Dendritic cell treated with granulocyte-macrophage colony-stimulating factor and Interleukin-4, amounts not matched to agents 40 ng/mL and 50 ng/mL, for 4 days (primary cell): Measurements from ENCODE around the gene AIFM3.
A peak's percentile ranks its signal among the peaks of the same experiment; 100 is the strongest.
"Not testable (repeated sequence)": the region's sequence is repeated elsewhere in the genome, so short reads cannot be mapped to it uniquely, and the experiment has no call there.

ENCODE experiments used
- H3K27ac Mint-ChIP-seq: one replicate; pipeline ENCODE4 v1.8.0; 2022; ENCODE audit warnings: mild to moderate bottlenecking, mixed read lengths
- H3K27me3 Mint-ChIP-seq: one replicate; pipeline ENCODE4 v1.8.0; 2022; ENCODE audit warnings: mild to moderate bottlenecking, mixed read lengths
- H3K36me3 Mint-ChIP-seq: one replicate; pipeline ENCODE4 v1.8.0; 2022; ENCODE audit warnings: low read depth, mixed read lengths
- H3K4me1 Mint-ChIP-seq: one replicate; pipeline ENCODE4 v1.8.0; 2022; ENCODE audit warnings: low read depth, mixed read lengths
- H3K4me3 Mint-ChIP-seq: one replicate; pipeline ENCODE4 v1.8.0; 2022; ENCODE audit warnings: mild to moderate bottlenecking, moderate library complexity, mixed read lengths
- H3K9me3 Mint-ChIP-seq: one replicate; pipeline ENCODE4 v1.8.0; 2022; ENCODE audit warnings: mixed read lengths
- intact Hi-C: fragments of 100-400 bp; cut with micrococcal nuclease; formaldehyde crosslinking; loops from one replicate; pipeline ENCODE4 v1.15.0; 2022

AIFM3 gene

DNA sequence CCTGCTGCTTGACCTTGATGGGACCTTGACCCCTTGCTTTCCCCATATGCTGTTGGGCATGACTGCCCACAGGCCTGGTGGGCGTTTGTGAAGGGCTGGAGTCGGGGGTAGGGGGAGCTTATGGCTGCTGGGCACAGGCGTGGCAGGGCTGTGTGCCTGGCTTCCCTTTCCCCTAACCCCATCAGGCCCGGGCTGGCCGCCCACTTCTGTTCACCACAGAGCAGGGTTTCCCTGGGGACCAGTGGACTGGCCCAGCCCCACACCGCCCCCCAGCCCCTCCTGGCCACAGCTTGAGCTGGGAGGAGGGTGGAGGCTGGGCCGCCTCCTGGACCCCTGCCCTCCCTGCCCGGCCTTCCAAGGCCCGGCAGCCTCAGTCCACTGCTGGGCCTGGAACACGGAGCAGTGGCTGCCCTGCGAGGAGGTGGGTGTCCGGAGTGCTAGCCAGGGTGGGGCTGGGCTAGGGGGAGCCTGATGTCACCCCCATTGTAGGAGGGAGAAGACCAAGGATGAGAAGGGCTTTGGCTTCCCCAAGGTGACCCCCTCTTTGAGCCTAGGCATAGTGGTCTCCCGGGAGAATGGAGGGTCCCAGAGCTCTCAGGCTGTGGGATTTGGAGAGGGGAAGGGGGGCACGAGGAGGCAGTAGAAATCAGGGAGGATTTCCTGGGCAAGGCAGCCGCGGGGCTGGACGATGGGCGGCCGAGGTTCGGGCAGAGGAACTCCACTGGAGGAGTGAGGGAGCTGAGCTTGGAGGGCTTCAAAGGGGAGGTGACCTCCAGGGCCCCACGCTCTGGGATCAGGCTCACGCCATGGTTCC lies at the start of gene AIFM3:
TSS of gene AIFM3 (plus strand) at position 373 of the 814 bp plus-strand sequence. CDS start 690 bp downstream, outside the sequence.
- Mint-ChIP-seq H3K4me1 (peaks cover 64% of the 10 kb centered on the region), H3K27ac (peak within 1 kb of the TSS; percentile 83), H3K27me3 (peaks cover 26% of the 10 kb centered on the region), H3K9me3 (no peaks in the 10 kb centered on the region), H3K4me3 (peak within 1 kb of the TSS; percentile 23), H3K36me3 (peaks cover 18% of the 10 kb centered on the region)
- intact Hi-C loops, result no loop called here

- Mint-ChIP-seq H3K4me3 (peak overlapping the region; percentile 97), H3K27me3 (no peaks in the 10 kb centered on the region), H3K36me3 (peaks cover 29% of the 10 kb centered on the region), H3K9me3 (no peaks in the 10 kb centered on the region), H3K4me1 (peaks cover 53% of the 10 kb centered on the region), H3K27ac (peak overlapping the region; percentile 83)
- intact Hi-C loops, result no loop called here
Observed at GRCh38 chr22:20918663-20919218, 48.3 kb upstream of the AIFM3 start.

DNA sequence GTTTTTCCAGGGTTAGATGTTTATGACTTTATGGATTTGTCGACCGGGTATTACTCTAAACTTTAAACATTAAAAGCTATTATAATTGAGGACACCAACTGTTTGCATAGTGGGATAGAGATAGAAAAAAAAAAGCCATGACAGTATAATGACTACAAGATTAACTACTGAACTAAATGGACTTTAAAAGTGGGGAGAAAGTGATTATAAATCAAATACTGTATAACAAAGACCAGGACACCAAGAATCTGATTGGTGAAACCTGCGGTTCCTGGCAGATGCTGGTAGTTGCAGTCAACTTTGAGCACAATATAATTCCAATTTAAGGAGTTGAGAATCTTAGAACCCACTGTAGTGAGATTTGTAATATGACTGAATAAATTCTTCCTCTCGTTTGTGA lies 47.3 kb upstream of the AIFM3 start:
- H3K4me3 Mint-ChIP-seq, result peak overlapping the region; percentile 97
- H3K36me3 Mint-ChIP-seq, result peaks cover 35% of the 10 kb centered on the region
- peaks cover 58% of the 10 kb centered on the region for H3K4me1 Mint-ChIP-seq
- H3K27ac Mint-ChIP-seq, result no peak overlapping the region
- intact Hi-C loops, result no loop called here
- H3K9me3 Mint-ChIP-seq, result no peaks in the 10 kb centered on the region
- H3K27me3 Mint-ChIP-seq, result no peaks in the 10 kb centered on the region

DNA sequence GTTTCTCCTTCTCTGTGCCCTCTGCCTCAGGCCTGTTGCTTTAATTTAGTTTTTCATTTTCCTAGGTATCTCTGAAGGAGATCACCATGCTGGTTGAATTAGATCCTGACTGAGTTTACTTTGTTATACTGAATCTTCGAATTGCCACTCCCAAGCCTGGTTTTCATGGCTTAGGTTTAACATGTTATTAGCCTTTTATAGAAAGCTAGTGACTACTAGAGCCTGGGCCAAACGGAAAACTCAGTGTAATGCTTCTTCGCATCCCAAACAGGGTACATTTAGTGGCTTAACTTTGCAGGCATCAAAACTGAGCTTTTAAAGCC lies 46.2 kb upstream of the AIFM3 start:
- Mint-ChIP-seq H3K27me3 (no peaks in the 10 kb centered on the region), H3K27ac (peak overlapping the region; percentile 14), H3K36me3 (peaks cover 45% of the 10 kb centered on the region), H3K4me1 (peaks cover 68% of the 10 kb centered on the region), H3K9me3 (no peaks in the 10 kb centered on the region), H3K4me3 (peak overlapping the region; percentile 97)
- intact Hi-C loops, result no loop called here

GRCh38 chr22:20922141-20922751 lies 44.8 kb upstream of the AIFM3 start:
- intact Hi-C loops, result no loop called here
- Mint-ChIP-seq H3K9me3 (no peaks in the 10 kb centered on the region), H3K36me3 (peaks cover 45% of the 10 kb centered on the region), H3K27me3 (no peaks in the 10 kb centered on the region), H3K4me1 (peaks cover 69% of the 10 kb centered on the region), H3K27ac (peak overlapping the region; percentile 47), H3K4me3 (no peak overlapping the region)

DNA sequence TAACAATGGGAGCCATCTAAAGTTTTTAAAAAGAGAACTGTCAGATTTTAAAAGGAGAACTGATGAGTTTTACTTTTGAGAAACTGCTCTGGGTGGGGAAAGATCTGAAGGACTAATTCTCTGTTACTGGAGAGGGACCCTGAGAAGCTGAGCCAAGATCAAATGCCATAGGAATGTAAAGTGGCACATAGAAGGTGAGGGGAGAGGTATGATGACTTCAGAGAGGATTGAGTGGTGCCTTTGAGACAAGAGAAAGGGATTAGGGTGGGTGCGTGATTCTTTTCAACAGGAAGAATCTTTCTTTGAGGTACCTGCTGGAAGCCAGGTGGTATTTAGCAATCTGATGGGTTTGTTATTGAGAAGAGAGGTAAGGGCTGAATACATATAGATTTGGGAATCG lies 40.8 kb upstream of the AIFM3 start:
- intact Hi-C loops, result no loop called here
- Mint-ChIP-seq H3K27me3 (no peaks in the 10 kb centered on the region), H3K4me3 (peak overlapping the region; percentile 49), H3K9me3 (no peaks in the 10 kb centered on the region), H3K27ac (peak overlapping the region; percentile 80), H3K36me3 (peaks cover 22% of the 10 kb centered on the region), H3K4me1 (peaks cover 82% of the 10 kb centered on the region)

DNA sequence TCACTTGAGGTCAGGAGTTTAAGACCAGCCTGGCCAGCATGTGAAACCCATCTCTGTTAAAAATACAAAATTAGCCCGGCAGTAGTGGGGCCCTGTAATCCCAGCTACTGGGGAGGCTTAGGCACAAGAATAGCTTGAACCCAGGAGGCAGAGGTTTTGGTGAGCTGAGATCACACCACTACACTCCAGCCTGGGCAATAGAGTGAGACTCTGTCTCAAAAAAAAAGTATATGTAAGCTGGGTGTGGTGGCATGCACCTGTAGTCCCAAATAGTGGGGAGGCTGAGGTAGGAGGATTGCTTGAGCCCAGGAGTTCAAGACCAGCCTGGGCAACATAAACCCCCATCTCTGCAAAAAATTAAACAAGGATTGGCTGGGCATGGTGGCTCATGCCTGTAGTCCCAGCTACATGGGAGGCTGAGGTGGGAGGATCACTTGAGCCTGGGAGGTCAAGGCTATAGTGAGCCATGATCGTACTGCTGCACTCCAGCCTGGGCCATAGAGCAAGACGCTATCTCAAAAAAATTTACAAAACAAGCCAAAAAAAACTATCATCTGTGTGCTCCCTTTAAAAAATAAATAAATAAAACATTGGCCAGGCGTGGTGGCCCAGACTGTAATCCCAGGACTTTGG lies 39.0 kb upstream of the AIFM3 start:
- H3K4me3 Mint-ChIP-seq, result no peak overlapping the region
- peaks cover 15% of the 10 kb centered on the region for H3K36me3 Mint-ChIP-seq
- intact Hi-C loops, result no loop called here
- peak overlapping the region; percentile 15 for H3K27ac Mint-ChIP-seq
- H3K4me1 Mint-ChIP-seq, result peaks cover 75% of the 10 kb centered on the region
- H3K9me3 Mint-ChIP-seq, result no peaks in the 10 kb centered on the region
- no peaks in the 10 kb centered on the region for H3K27me3 Mint-ChIP-seq

DNA sequence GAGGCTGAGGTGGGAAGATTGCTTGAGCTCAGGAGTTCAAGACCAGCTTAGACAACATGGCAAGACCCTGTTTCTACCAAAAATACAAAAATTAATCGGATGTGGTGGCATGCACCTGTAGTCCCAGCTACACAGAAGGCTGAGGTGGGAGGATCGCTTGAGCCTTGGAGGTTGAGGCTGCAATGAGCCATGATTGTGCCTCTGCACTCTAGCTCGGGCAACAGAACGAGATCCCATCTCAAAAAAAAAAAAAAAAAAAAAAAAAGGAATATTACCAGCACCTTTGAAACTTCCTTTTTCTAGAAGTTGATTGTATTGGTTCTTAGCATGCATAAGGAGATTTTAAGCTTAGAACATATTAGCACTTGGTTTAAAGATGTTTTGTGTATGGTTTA lies 38.5 kb upstream of the AIFM3 start:
- H3K36me3 Mint-ChIP-seq, result peaks cover 20% of the 10 kb centered on the region
- H3K9me3 Mint-ChIP-seq, result no peaks in the 10 kb centered on the region
- H3K4me3 Mint-ChIP-seq, result no peak overlapping the region
- peak overlapping the region; percentile 15 for H3K27ac Mint-ChIP-seq
- intact Hi-C loops, result no loop called here
- no peaks in the 10 kb centered on the region for H3K27me3 Mint-ChIP-seq
- H3K4me1 Mint-ChIP-seq, result peaks cover 72% of the 10 kb centered on the region

- H3K9me3 Mint-ChIP-seq, result no peaks in the 10 kb centered on the region
- H3K4me1 Mint-ChIP-seq, result peaks cover 58% of the 10 kb centered on the region
- no peak overlapping the region for H3K4me3 Mint-ChIP-seq
- no peak overlapping the region for H3K27ac Mint-ChIP-seq
- H3K36me3 Mint-ChIP-seq, result peaks cover 26% of the 10 kb centered on the region
- no peaks in the 10 kb centered on the region for H3K27me3 Mint-ChIP-seq
- intact Hi-C loops, result no loop called here
Observed at GRCh38 chr22:20930004-20930403, 37.1 kb upstream of the AIFM3 start.

GRCh38 chr22:20930435-20930834 lies 36.6 kb upstream of the AIFM3 start:
- intact Hi-C loops, result not testable (repeated sequence)
- H3K4me1 Mint-ChIP-seq, result peaks cover 54% of the 10 kb centered on the region

GRCh38 chr22:20931126-20931654 lies 35.9 kb upstream of the AIFM3 start:
- H3K27ac Mint-ChIP-seq, result no peak overlapping the region
- no peaks in the 10 kb centered on the region for H3K9me3 Mint-ChIP-seq
- intact Hi-C loops, result no loop called here
- peaks cover 31% of the 10 kb centered on the region for H3K36me3 Mint-ChIP-seq
- H3K4me3 Mint-ChIP-seq, result no peak overlapping the region
- peaks cover 51% of the 10 kb centered on the region for H3K4me1 Mint-ChIP-seq
- H3K27me3 Mint-ChIP-seq, result no peaks in the 10 kb centered on the region

More at GRCh38 chr22:20930435-20930834, 36.6 kb upstream of the AIFM3 start:
- H3K36me3 Mint-ChIP-seq, result peaks cover 26% of the 10 kb centered on the region
- H3K9me3 Mint-ChIP-seq, H3K4me3 Mint-ChIP-seq, H3K27me3 Mint-ChIP-seq, H3K27ac Mint-ChIP-seq: not testable (repeated sequence)

GRCh38 chr22:20933910-20934309 lies 33.1 kb upstream of the AIFM3 start:
- no peak overlapping the region for H3K27ac Mint-ChIP-seq
- intact Hi-C loops, result no loop called here
- H3K27me3 Mint-ChIP-seq, result no peaks in the 10 kb centered on the region
- no peak overlapping the region for H3K4me3 Mint-ChIP-seq
- peaks cover 53% of the 10 kb centered on the region for H3K36me3 Mint-ChIP-seq
- H3K4me1 Mint-ChIP-seq, result peaks cover 41% of the 10 kb centered on the region
- no peaks in the 10 kb centered on the region for H3K9me3 Mint-ChIP-seq

DNA sequence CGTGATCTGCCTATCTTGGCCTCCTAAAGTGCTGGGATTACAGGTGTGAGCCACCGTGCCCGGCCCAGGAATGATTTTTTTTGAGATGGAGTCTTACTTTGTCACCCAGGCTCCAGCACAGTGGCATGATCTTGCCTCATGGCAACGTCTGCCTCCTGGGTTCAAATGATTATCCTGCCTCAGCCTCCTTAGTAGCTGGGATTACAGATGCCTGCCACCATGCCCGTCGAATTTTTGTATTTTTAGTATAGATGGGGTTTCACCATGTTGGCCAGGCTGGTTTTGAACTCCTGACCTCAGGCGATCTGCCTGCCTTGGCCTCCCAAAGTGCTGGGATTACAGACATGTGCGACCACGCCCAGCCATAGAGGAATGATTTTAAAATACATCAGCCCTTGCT lies 32.0 kb upstream of the AIFM3 start:
- intact Hi-C loops, H3K9me3 Mint-ChIP-seq, H3K27me3 Mint-ChIP-seq, H3K4me3 Mint-ChIP-seq, H3K27ac Mint-ChIP-seq: not testable (repeated sequence)
- Mint-ChIP-seq H3K36me3 (peaks cover 63% of the 10 kb centered on the region), H3K4me1 (peaks cover 37% of the 10 kb centered on the region)
